Prostate gland (tissue), 2 donors: ENCODE data around the gene GSC. TPM values are rescaled to one million over a fixed set of nuclear protein-coding genes. Genes with fewer than 3 reads are reported as not detected.
"Not testable (repeated sequence)": the region's sequence is repeated elsewhere in the genome, so short reads cannot be mapped to it uniquely, and the experiment has no call there.

Experiments used
- DNase-seq: peaks from one replicate; pipeline ENCODE4 v3.0.0-alpha.2; 2019; ENCODE audit warnings: low spot score
- H3K27ac ChIP-seq, 2 donors: fragments of 200-600 bp; sonication (generic); 2 replicates each; pipeline ENCODE4 v1.5.1; 2017 to 2019
- H3K27me3 ChIP-seq: fragments of 200-600 bp; sonication (generic); replicated peaks from 2 replicates; pipeline ENCODE4 v1.5.1; 2019; ENCODE audit not compliant: insufficient read depth
- H3K36me3 ChIP-seq, 2 donors: fragments of 200-600 bp; sonication (generic); 1 replicate in 1 of 2; 2 replicates in 1 of 2; pipeline versions ENCODE4 v1.5.1 to v1.8.1; 2017 to 2019
- H3K4me1 ChIP-seq: fragments of 200-600 bp; sonication (generic); replicated peaks from 2 replicates; pipeline ENCODE4 v1.5.1; 2019
- H3K4me3 ChIP-seq, 2 donors: fragments of 200-600 bp; sonication (generic); 2 replicates each; pipeline ENCODE4 v1.5.1; 2017 to 2019
- H3K9me3 ChIP-seq: fragments of 200-600 bp; sonication (generic); 2 replicates; pipeline ENCODE4 v1.5.1; 2017
- CTCF ChIP-seq, 4 experiments: fragments of 200-600 bp in 2 of 4; fragments of 450-650 bp in 2 of 4; sonication (generic) in 2 of 4; IDR thresholded peaks; 1 replicate in 3 of 4; 2 replicates in 1 of 4; pipeline ENCODE4 v1.5.1; 2016 to 2019; ENCODE audit warnings: antibody characterized with exemption in 4 of 4, mild to moderate bottlenecking in 2 of 4, moderate library complexity in 2 of 4
- POLR2A ChIP-seq: fragments of 450-650 bp; IDR thresholded peaks from one replicate; pipeline ENCODE4 v1.6.1; 2016; ENCODE audit warnings: antibody characterized with exemption, mild to moderate bottlenecking
- POLR2AphosphoS5 ChIP-seq: sonication (generic); formaldehyde crosslinking; IDR thresholded peaks from one replicate; pipeline ENCODE4 v1.6.1; 2017; ENCODE audit warnings: antibody characterized with exemption
- WGBS: methylation state at CpG from one replicate; pipeline ENCODE4 v1.1.5; 2018; 5-methylcytosine and 5-hydroxymethylcytosine counted together
- intact Hi-C: fragments of 100-400 bp; cut with DNase I; formaldehyde crosslinking; loops from one replicate; pipeline ENCODE4 v1.14.2; 2022
- total RNA-seq, 2 donors: library from RNA; depleted of rRNA; stranded (reverse); fragments of >200 nt; gene quantifications; one replicate each; pipeline ENCODE4 v1.1.0, GENCODE V29; 2016

Gene GSC
- total RNA-seq, 2 donors from 2014 or later: 2.7 to 3.6 TPM

GRCh38 chr14:94738097-94738496, 31.8 kb downstream of the GSC start:
- no peaks in the 10 kb centered on the region for H3K27me3 ChIP-seq
- 91% methylated on average over 7 of the region's 7 CpGs for WGBS
- H3K4me1 ChIP-seq: no peaks in the 10 kb centered on the region
- DNase-seq: no peak
- no peaks in the 10 kb centered on the region for H3K36me3 ChIP-seq
- TF ChIP-seq CTCF (IDR thresholded peaks at IDR 0.05): no peak
- no peak for TF ChIP-seq POLR2A
- no peak for TF ChIP-seq POLR2AphosphoS5
- H3K9me3 ChIP-seq: no peaks in the 10 kb centered on the region
- intact Hi-C loops: no loop called here
- no peak overlapping the region for H3K27ac ChIP-seq
- H3K4me3 ChIP-seq: no peak overlapping the region

- intact Hi-C loops: no loop called here
- no peak for DNase-seq
- no peak overlapping the region for H3K27ac ChIP-seq
- no peaks in the 10 kb centered on the region for H3K9me3 ChIP-seq
- 66% methylated on average over 3 of the region's 3 CpGs for WGBS
- H3K4me3 ChIP-seq: no peak overlapping the region
- no peaks in the 10 kb centered on the region for H3K27me3 ChIP-seq
- TF ChIP-seq POLR2AphosphoS5: no peak
- no peak for TF ChIP-seq POLR2A
- no peak for TF ChIP-seq CTCF (IDR thresholded peaks at IDR 0.05)
- H3K36me3 ChIP-seq: no peaks in the 10 kb centered on the region
- H3K4me1 ChIP-seq: no peaks in the 10 kb centered on the region
Measured at GRCh38 chr14:94728950-94729349, 41.0 kb downstream of the GSC start.

- H3K4me1 ChIP-seq, H3K4me3 ChIP-seq, H3K9me3 ChIP-seq, intact Hi-C loops, H3K36me3 ChIP-seq, H3K27me3 ChIP-seq, DNase-seq, H3K27ac ChIP-seq: not testable (repeated sequence)
- 98% methylated on average over 5 of the region's 5 CpGs for WGBS
Measured at GRCh38 chr14:94728440-94728839, 41.5 kb downstream of the GSC start.

GRCh38 chr14:94726649-94727048, 43.3 kb downstream of the GSC start:
- H3K27ac ChIP-seq, DNase-seq, H3K9me3 ChIP-seq, intact Hi-C loops, H3K4me3 ChIP-seq, H3K27me3 ChIP-seq, H3K36me3 ChIP-seq, H3K4me1 ChIP-seq: not testable (repeated sequence)
- WGBS: 93% methylated on average over 8 of the region's 8 CpGs

- Histone ChIP-seq H3K27me3 (no peaks in the 10 kb centered on the region), H3K9me3 (no peaks in the 10 kb centered on the region), H3K27ac (no peak overlapping the region), H3K4me3 (no peak overlapping the region), H3K36me3 (no peaks in the 10 kb centered on the region), H3K4me1 (no peaks in the 10 kb centered on the region)
- TF ChIP-seq CTCF (IDR thresholded peaks at IDR 0.05) (no peak), POLR2AphosphoS5 (no peak), POLR2A (no peak)
- 79% methylated on average over 2 of the region's 2 CpGs for WGBS
- intact Hi-C loops: no loop called here
- no peak for DNase-seq
Measured at GRCh38 chr14:94724993-94725392, 44.9 kb downstream of the GSC start.

- Histone ChIP-seq H3K27me3 (no peaks in the 10 kb centered on the region), H3K4me3 (no peak overlapping the region), H3K4me1 (no peaks in the 10 kb centered on the region), H3K36me3 (no peaks in the 10 kb centered on the region), H3K9me3 (no peaks in the 10 kb centered on the region), H3K27ac (no peak overlapping the region)
- intact Hi-C loops: no loop called here
- 91% methylated on average over 4 of the region's 4 CpGs for WGBS
- no peak for DNase-seq
- TF ChIP-seq POLR2A (no peak), POLR2AphosphoS5 (no peak), CTCF (IDR thresholded peaks at IDR 0.05) (no peak)
Measured at GRCh38 chr14:94722397-94722796, 47.5 kb downstream of the GSC start.

Other genes starting within 250 kb of the GSC start
- gene SERPINA4, start 208.7 kb downstream of the GSC start, total RNA-seq: 1 to 10 TPM in 1 of 2 donors, not detected in 1; 2.2 TPM
- gene SERPINA5, start 188.7 kb downstream of the GSC start, total RNA-seq: 100 to 1,000 TPM in 1 of 2 donors, 1 to 10 TPM in 1; 2.6 to 936 TPM
- gene SERPINA3, start 157.7 kb downstream of the GSC start, total RNA-seq: 100 to 1,000 TPM; 352 to 505 TPM